ENCODE measurements around the gene ALS2CL. TPM values are rescaled to one million over a fixed set of nuclear protein-coding genes. Genes with fewer than 3 reads are reported as not detected.

The ALS2CL gene
- total RNA-seq, 3 donors from 2014 or later: 28.5 to 68.1 (median 43.7) TPM

GRCh38 chr3:46632792-46633191 is 60.7 kb downstream of the ALS2CL start:
- Histone ChIP-seq H3K9me3 (no peaks in the 10 kb centered on the region), H3K4me3 (no peak overlapping the region), H3K36me3 (ENCODE audit: low read depth) (no peaks in the 10 kb centered on the region), H3K4me1 (ENCODE audit: low read depth) (peaks cover 13% of the 10 kb centered on the region)
- no peak for ATAC-seq
- DNase-seq: no peak
- TF ChIP-seq CTCF (IDR thresholded peaks at IDR 0.05): no peak
- intact Hi-C loops (cut with DNase I, micrococcal nuclease): loop anchor here in 1 of 2 donors (5.0 kb wide), 1 partner anchor 145 kb away; no protein-coding TSS in a partner anchor

- TF ChIP-seq CTCF (IDR thresholded peaks at IDR 0.05): peak; percentile 97
- H3K4me1 ChIP-seq (ENCODE audit: low read depth): peaks cover 22% of the 10 kb centered on the region
- H3K9me3 ChIP-seq: no peaks in the 10 kb centered on the region
- no peak overlapping the region for H3K4me3 ChIP-seq
- no peaks in the 10 kb centered on the region for H3K36me3 ChIP-seq (ENCODE audit: low read depth)
- intact Hi-C loops (cut with DNase I, micrococcal nuclease): loop anchor here (5.0 kb wide), 1 partner anchor 143 kb away; no protein-coding TSS in a partner anchor
- DNase-seq (peak; percentile 85 to 90 (median 86)), ATAC-seq (peak; percentile 95)
These were observed 63.6 kb downstream of the ALS2CL start for GRCh38 chr3:46629551-46630517.

- Histone ChIP-seq H3K4me3 (no peak overlapping the region), H3K36me3 (ENCODE audit: low read depth) (no peaks in the 10 kb centered on the region), H3K9me3 (no peaks in the 10 kb centered on the region), H3K4me1 (ENCODE audit: low read depth) (peaks cover 22% of the 10 kb centered on the region)
- intact Hi-C loops (cut with DNase I, micrococcal nuclease): loop anchor here in 1 of 2 donors (5.0 kb wide), 1 partner anchor 142 kb away; no protein-coding TSS in a partner anchor
- peak in 2 of 3 donors; percentile 62 to 77 for DNase-seq
- peak; percentile 59 for ATAC-seq
- TF ChIP-seq CTCF (IDR thresholded peaks at IDR 0.05): no peak
These were observed 64.5 kb downstream of the ALS2CL start for GRCh38 chr3:46628901-46629369.

- DNase-seq: no peak
- intact Hi-C loops (cut with DNase I, micrococcal nuclease): loop anchor here in 1 of 2 donors (5.0 kb wide), 1 partner anchor 140 kb away; no protein-coding TSS in a partner anchor
- Histone ChIP-seq H3K9me3 (no peaks in the 10 kb centered on the region), H3K4me1 (ENCODE audit: low read depth) (peaks cover 22% of the 10 kb centered on the region), H3K36me3 (ENCODE audit: low read depth) (no peaks in the 10 kb centered on the region), H3K4me3 (no peak overlapping the region)
- no peak for TF ChIP-seq CTCF (IDR thresholded peaks at IDR 0.05)
- ATAC-seq: peak; percentile 26
These were observed 66.4 kb downstream of the ALS2CL start for GRCh38 chr3:46627078-46627477.

GRCh38 chr3:46626039-46626438 is 67.4 kb downstream of the ALS2CL start:
- no peaks in the 10 kb centered on the region for H3K36me3 ChIP-seq (ENCODE audit: low read depth)
- intact Hi-C loops (cut with DNase I, micrococcal nuclease): loop anchor here in 1 of 2 donors (5.0 kb wide), 1 partner anchor 139 kb away; no protein-coding TSS in a partner anchor
- DNase-seq (peak in 1 of 3 donors; percentile 61), ATAC-seq (peak; percentile 54)
- peaks cover 22% of the 10 kb centered on the region for H3K4me1 ChIP-seq (ENCODE audit: low read depth)
- no peak for TF ChIP-seq CTCF (IDR thresholded peaks at IDR 0.05)
- H3K4me3 ChIP-seq: no peak overlapping the region
- no peaks in the 10 kb centered on the region for H3K9me3 ChIP-seq

All from mucosa of descending colon (tissue), 3 donors.